ENCODE data around the gene IQCH.

- TF ChIP-seq GATA3 (IDR thresholded peaks at IDR 0.05; ENCODE audit: low read depth, low read length) (no peak), GATA2 (IDR thresholded peaks at IDR 0.05; ENCODE audit: low read depth, low read length) (no peak)
Observed at GRCh38 chr15:67228286-67228685, 26.3 kb upstream of the IQCH start.

Data from SH-SY5Y (cell line).